PC-3 (cell line): ENCODE measurements around the gene HEXD. TPM values are rescaled to one million over a fixed set of nuclear protein-coding genes. Genes with fewer than 3 reads are reported as not detected.

Source experiments
- ATAC-seq: fragments of 200-7000 bp; cut with Tn5 transposase; 2 replicates; pipeline ENCODE4 v1.9.1; 2020; ENCODE audit warnings: mild to moderate bottlenecking, moderate library complexity
- BruUV-seq: library from RNA; stranded (reverse); fragments of 400-500 nt; replicated peaks from 2 replicates; lab custom pipeline; 2021; lab: Mats Ljungman, UMichigan
- CTCF ChIA-PET: fragments of 300-600 bp; sonication (Branson Sonifier 250); formaldehyde crosslinking; loops from one replicate; lab custom pipeline; 2022; ENCODE audit warnings: antibody characterized with exemption; lab: Charles Lee
- POLR2A ChIA-PET: fragments of 300-600 bp; sonication (Branson Sonifier 250); formaldehyde crosslinking; loops from one replicate; lab custom pipeline; 2022; ENCODE audit warnings: antibody characterized with exemption; ENCODE audit not compliant: unreplicated experiment; lab: Charles Lee
- DNase-seq: peaks from one replicate; pipeline ENCODE4 v3.0.0-alpha.2; 2015
- H2AFZ ChIP-seq: fragments of 300-600 bp; sonication (generic); 2 replicates; pipeline ENCODE4 v1.6.0; 2016; ENCODE audit warnings: antibody characterized with exemption, low read length
- H3F3A ChIP-seq: fragments of 300-600 bp; sonication (generic); one replicate; pipeline ENCODE4 v1.6.0; 2017; ENCODE audit warnings: antibody characterized with exemption, low read length, control low read depth, mild to moderate bottlenecking; ENCODE audit not compliant: unreplicated experiment
- H3K27ac ChIP-seq: fragments of 300-600 bp; sonication (generic); 2 replicates; pipeline ENCODE4 v1.5.1; 2016; ENCODE audit warnings: mild to moderate bottlenecking, low read length
- H3K27me3 ChIP-seq: fragments of 300-600 bp; sonication (generic); 2 replicates; pipeline ENCODE4 v1.6.1; 2016; ENCODE audit warnings: low read length, mixed read lengths
- H3K36me3 ChIP-seq: fragments of 300-600 bp; sonication (generic); 2 replicates; pipeline ENCODE4 v1.6.1; 2016; ENCODE audit warnings: low read depth, mixed run types, low read length, mixed read lengths
- H3K4me1 ChIP-seq: fragments of 300-600 bp; sonication (generic); 2 replicates; pipeline ENCODE4 v1.5.1; 2016; ENCODE audit warnings: low read length; ENCODE audit not compliant: insufficient read depth
- H3K4me2 ChIP-seq: fragments of 300-600 bp; sonication (generic); 2 replicates; pipeline ENCODE4 v1.6.0; 2016; ENCODE audit warnings: low read length
- H3K4me3 ChIP-seq: fragments of 300-600 bp; sonication (generic); 2 replicates; pipeline ENCODE4 v1.5.1; 2016; ENCODE audit warnings: mild to moderate bottlenecking, low read length, mixed read lengths
- H3K79me2 ChIP-seq: fragments of 300-600 bp; sonication (generic); 2 replicates; pipeline ENCODE4 v1.6.1; 2017; ENCODE audit warnings: low read length, mixed read lengths
- H3K9ac ChIP-seq: fragments of 300-600 bp; sonication (generic); 2 replicates; pipeline ENCODE4 v1.6.0; 2016; ENCODE audit warnings: mild to moderate bottlenecking, low read length
- H3K9me2 ChIP-seq: fragments of 300-600 bp; sonication (generic); replicated peaks from 2 replicates; pipeline ENCODE4 v1.6.1; 2016; ENCODE audit warnings: mixed run types, low read length, mixed read lengths
- H3K9me3 ChIP-seq: fragments of 300-600 bp; sonication (generic); 2 replicates; pipeline ENCODE4 v1.6.1; 2016; ENCODE audit warnings: low read length, mixed read lengths
- H4K20me1 ChIP-seq: fragments of 300-600 bp; sonication (generic); 2 replicates; pipeline ENCODE4 v1.6.1; 2016; ENCODE audit warnings: low read length, mixed read lengths
- EZH2 ChIP-seq: fragments of 300-600 bp; sonication (generic); IDR thresholded peaks from one replicate; pipeline ENCODE4 v1.6.1; 2017; ENCODE audit warnings: antibody characterized with exemption, mild to moderate bottlenecking, low read length; ENCODE audit not compliant: unreplicated experiment
- EZH2phosphoT487 ChIP-seq: fragments of 300-600 bp; sonication (generic); IDR thresholded peaks from 2 replicates; pipeline ENCODE4 v1.6.1; 2018; ENCODE audit warnings: mild to moderate bottlenecking, antibody characterized with exemption, low read length, borderline replicate concordance
- intact Hi-C: fragments of 100-400 bp; cut with micrococcal nuclease; formaldehyde crosslinking; loops from 2 replicates; pipeline ENCODE4 v1.9.0; 2023
- total RNA-seq: library from RNA; depleted of rRNA; stranded (reverse); fragments of >200 nt; gene quantifications from 2 replicates; pipeline ENCODE4 v1.2.3, GENCODE V29; 2014
- TF ChIP-seq, protein P1 (sequence below): fragments of 300-600 bp; sonication (generic); conservative IDR thresholded peaks from 2 replicates; pipeline ENCODE4 v1.5.1; 2017; ENCODE audit warnings: antibody characterized with exemption, low read depth, mild to moderate bottlenecking, low read length

HEXD gene
- total RNA-seq, 1 experiment from 2014 or later: 12.7 TPM

- intact Hi-C loops: no loop called here
- Histone ChIP-seq H3K79me2 (no peaks in the 10 kb centered on the region), H3F3A (no peaks in the 10 kb centered on the region), H3K4me3 (no peak overlapping the region), H3K9ac (no peak overlapping the region), H3K36me3 (no peaks in the 10 kb centered on the region; the same call in 1 of the 2 replicates), H3K27ac (no peak overlapping the region), H2AFZ (no peak overlapping the region), H4K20me1 (no peaks in the 10 kb centered on the region), H3K27me3 (no peaks in the 10 kb centered on the region), H3K9me2 (no peaks in the 10 kb centered on the region), H3K9me3 (no peaks in the 10 kb centered on the region), H3K4me2 (no peak overlapping the region), H3K4me1 (peaks cover 17% of the 10 kb centered on the region)
- peak; percentile 36 for ATAC-seq
- TF ChIP-seq, protein P1, sequence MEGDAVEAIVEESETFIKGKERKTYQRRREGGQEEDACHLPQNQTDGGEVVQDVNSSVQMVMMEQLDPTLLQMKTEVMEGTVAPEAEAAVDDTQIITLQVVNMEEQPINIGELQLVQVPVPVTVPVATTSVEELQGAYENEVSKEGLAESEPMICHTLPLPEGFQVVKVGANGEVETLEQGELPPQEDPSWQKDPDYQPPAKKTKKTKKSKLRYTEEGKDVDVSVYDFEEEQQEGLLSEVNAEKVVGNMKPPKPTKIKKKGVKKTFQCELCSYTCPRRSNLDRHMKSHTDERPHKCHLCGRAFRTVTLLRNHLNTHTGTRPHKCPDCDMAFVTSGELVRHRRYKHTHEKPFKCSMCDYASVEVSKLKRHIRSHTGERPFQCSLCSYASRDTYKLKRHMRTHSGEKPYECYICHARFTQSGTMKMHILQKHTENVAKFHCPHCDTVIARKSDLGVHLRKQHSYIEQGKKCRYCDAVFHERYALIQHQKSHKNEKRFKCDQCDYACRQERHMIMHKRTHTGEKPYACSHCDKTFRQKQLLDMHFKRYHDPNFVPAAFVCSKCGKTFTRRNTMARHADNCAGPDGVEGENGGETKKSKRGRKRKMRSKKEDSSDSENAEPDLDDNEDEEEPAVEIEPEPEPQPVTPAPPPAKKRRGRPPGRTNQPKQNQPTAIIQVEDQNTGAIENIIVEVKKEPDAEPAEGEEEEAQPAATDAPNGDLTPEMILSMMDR: no peak
- no peak for TF ChIP-seq EZH2phosphoT487
- no peak for TF ChIP-seq EZH2
- DNase-seq: peak; percentile 63
- CTCF ChIA-PET: no interaction called here
- POLR2A ChIA-PET: no interaction called here
- no TSS peak for BruUV-seq
Observed at GRCh38 chr17:82388223-82388921, 29.8 kb upstream of the HEXD start.

GRCh38 chr17:82388922-82389283, 29.2 kb upstream of the HEXD start:
- Histone ChIP-seq H3K27ac (no peak overlapping the region), H3K9ac (no peak overlapping the region), H3K4me2 (no peak overlapping the region), H3K9me2 (no peaks in the 10 kb centered on the region), H4K20me1 (no peaks in the 10 kb centered on the region), H3K27me3 (no peaks in the 10 kb centered on the region), H3F3A (no peaks in the 10 kb centered on the region), H3K4me1 (peaks cover 17% of the 10 kb centered on the region), H3K79me2 (no peaks in the 10 kb centered on the region), H3K36me3 (no peaks in the 10 kb centered on the region; the same call in 1 of the 2 replicates), H3K9me3 (no peaks in the 10 kb centered on the region), H3K4me3 (no peak overlapping the region), H2AFZ (no peak overlapping the region)
- POLR2A ChIA-PET: no interaction called here
- TF ChIP-seq EZH2phosphoT487 (no peak), EZH2 (no peak)
- TF ChIP-seq, protein P1: no peak
- DNase-seq (no peak), ATAC-seq (no peak)
- BruUV-seq: no TSS peak
- CTCF ChIA-PET: no interaction called here
- intact Hi-C loops: no loop called here

DNA sequence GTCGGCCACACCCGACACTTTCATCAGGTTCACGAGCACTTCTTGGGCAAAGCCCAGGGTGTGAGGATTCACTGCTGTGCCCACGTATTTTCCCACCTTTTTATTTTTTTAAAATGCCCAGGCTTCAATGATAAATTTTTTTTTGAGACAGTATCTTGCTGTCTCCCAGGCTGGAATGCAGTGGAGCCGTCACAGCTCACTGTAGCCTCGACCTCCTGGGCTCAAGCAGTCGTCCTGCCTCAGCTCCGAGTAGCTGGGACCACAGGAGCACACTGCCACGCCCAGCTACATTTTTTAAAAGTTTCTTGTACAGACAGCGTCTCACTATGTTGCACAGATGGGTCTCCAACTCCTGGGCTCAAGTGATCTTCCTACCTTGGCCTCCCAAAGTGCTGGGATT, 28.8 kb upstream of the HEXD start:
- Histone ChIP-seq H3K27me3 (no peaks in the 10 kb centered on the region), H4K20me1 (no peaks in the 10 kb centered on the region), H3K9me3 (no peaks in the 10 kb centered on the region), H3K9me2 (no peaks in the 10 kb centered on the region), H3K9ac (no peak overlapping the region), H3K4me2 (no peak overlapping the region), H3K27ac (no peak overlapping the region), H3F3A (no peaks in the 10 kb centered on the region), H3K4me3 (no peak overlapping the region), H2AFZ (no peak overlapping the region), H3K79me2 (no peaks in the 10 kb centered on the region), H3K4me1 (peaks cover 12% of the 10 kb centered on the region), H3K36me3 (no peaks in the 10 kb centered on the region; the same call in 1 of the 2 replicates)
- TF ChIP-seq, protein P1: no peak
- no peak for TF ChIP-seq EZH2
- no peak for TF ChIP-seq EZH2phosphoT487
- POLR2A ChIA-PET: no interaction called here
- no peak for ATAC-seq
- BruUV-seq: no TSS peak
- intact Hi-C loops: no loop called here
- CTCF ChIA-PET: no interaction called here
- no peak for DNase-seq
